Chondrocyte (in vitro differentiated cells): ENCODE measurements around the gene GARNL3. TPM values are rescaled to one million over a fixed set of nuclear protein-coding genes. Genes with fewer than 3 reads are reported as not detected.
A peak's percentile ranks its signal among the peaks of the same experiment; 100 is the strongest.

Experiments used
- DNase-seq: peaks from one replicate; pipeline ENCODE4 v3.0.0; 2021; ENCODE audit warnings: mixed read lengths, low spot score
- H3K27ac Mint-ChIP-seq: one replicate; pipeline ENCODE4 v1.8.0; 2021; ENCODE audit warnings: mild to moderate bottlenecking, moderate library complexity, mixed read lengths; ENCODE audit not compliant: unreplicated experiment
- H3K27me3 Mint-ChIP-seq: 2 replicates; pipeline ENCODE4 v1.8.0; 2021; ENCODE audit warnings: low read depth, mixed read lengths
- H3K36me3 Mint-ChIP-seq: 2 replicates; pipeline ENCODE4 v1.8.0; 2021; ENCODE audit warnings: low read depth, mixed read lengths
- H3K4me1 Mint-ChIP-seq: 2 replicates; pipeline ENCODE4 v1.8.0; 2021; ENCODE audit warnings: low read depth, mild to moderate bottlenecking, mixed read lengths
- H3K4me3 Mint-ChIP-seq: one replicate; pipeline ENCODE4 v1.8.0; 2021; ENCODE audit warnings: mild to moderate bottlenecking, moderate library complexity, mixed read lengths; ENCODE audit not compliant: unreplicated experiment
- H3K9me3 Mint-ChIP-seq: 2 replicates; pipeline ENCODE4 v1.8.0; 2021; ENCODE audit warnings: low read depth, mixed read lengths
- total RNA-seq: library from RNA; stranded (reverse); gene quantifications from 3 replicates; pipeline ENCODE4 v1.2.1, GENCODE V29; 2021
- TF ChIP-seq, protein P1 (sequence below): fragments of 200-600 bp; sonication (generic); IDR thresholded peaks from 2 replicates; pipeline ENCODE4 v1.5.0; 2021; ENCODE audit warnings: antibody characterized with exemption, mild to moderate bottlenecking, moderate library complexity

Gene GARNL3
- total RNA-seq, 1 donor from 2014 or later = 8.9 TPM

DNA sequence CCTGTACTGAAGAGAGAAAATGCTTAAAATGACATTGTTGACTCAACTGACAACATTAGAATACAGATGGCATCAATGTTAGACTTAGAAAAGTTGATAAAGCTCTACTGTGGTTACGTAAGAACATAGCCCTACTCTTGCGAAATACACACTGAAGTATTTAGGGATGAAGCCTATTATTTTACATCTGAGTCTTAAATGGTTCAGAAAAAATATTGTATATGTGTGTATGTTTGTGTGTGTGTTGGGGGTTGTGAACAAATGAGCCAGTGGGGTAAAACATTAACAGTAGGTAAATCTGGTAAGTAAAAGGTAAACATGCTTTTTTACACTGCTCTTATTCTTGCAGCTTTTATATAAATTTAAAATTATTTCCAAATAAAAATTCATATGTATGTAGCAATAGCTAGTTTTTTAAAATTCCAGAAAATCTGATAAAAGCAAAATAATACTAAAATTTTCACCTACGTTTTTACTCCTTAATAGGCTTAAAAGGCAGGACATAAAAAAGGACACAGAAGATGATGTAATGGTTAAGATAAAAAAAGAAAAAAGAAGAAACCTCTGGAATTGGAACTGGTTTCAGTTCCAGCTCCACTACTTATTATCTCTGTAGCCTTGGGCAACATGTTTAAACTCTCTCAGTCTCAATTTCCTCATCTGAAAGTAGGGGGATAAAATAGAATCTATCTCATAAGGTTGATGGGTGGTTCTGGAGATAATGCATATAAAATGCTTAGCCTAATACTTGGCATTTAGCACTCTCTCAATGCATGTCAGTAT is 44.3 kb downstream of the GARNL3 start:
- Mint-ChIP-seq H3K4me3 (no peak overlapping the region), H3K4me1 (peaks cover 36% of the 10 kb centered on the region), H3K36me3 (no peaks in the 10 kb centered on the region), H3K9me3 (no peaks in the 10 kb centered on the region), H3K27me3 (no peaks in the 10 kb centered on the region), H3K27ac (peak overlapping the region; percentile 36)
- TF ChIP-seq, protein P1, sequence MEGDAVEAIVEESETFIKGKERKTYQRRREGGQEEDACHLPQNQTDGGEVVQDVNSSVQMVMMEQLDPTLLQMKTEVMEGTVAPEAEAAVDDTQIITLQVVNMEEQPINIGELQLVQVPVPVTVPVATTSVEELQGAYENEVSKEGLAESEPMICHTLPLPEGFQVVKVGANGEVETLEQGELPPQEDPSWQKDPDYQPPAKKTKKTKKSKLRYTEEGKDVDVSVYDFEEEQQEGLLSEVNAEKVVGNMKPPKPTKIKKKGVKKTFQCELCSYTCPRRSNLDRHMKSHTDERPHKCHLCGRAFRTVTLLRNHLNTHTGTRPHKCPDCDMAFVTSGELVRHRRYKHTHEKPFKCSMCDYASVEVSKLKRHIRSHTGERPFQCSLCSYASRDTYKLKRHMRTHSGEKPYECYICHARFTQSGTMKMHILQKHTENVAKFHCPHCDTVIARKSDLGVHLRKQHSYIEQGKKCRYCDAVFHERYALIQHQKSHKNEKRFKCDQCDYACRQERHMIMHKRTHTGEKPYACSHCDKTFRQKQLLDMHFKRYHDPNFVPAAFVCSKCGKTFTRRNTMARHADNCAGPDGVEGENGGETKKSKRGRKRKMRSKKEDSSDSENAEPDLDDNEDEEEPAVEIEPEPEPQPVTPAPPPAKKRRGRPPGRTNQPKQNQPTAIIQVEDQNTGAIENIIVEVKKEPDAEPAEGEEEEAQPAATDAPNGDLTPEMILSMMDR = no peak
- DNase-seq = no peak

- no peaks in the 10 kb centered on the region for H3K27me3 Mint-ChIP-seq
Observed at GRCh38 chr9:127309715-127310114, 45.1 kb downstream of the GARNL3 start.

DNA sequence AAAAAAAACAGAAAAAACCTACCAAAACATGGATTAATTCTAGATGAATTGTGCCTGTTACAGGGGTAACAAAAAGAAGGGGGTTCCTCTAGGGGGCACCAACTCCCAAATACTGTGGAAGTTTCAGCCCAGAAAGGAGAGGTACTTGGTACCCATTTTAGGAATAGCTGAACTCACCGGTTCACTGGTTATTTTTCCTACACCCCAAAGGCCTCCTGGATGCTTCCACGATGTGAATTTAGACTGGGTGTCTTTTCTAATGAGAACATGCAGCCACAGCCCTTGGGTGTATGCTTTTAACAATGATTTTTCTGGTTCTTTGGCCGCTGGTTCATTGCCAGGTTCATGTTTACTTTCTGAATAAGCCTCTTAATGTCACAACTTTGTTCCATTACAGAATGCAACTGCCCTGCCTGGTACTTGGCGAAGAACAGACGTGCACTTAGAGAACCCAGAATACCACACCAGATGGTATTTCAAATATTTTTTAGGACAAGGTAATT is 46.7 kb downstream of the GARNL3 start:
- Mint-ChIP-seq H3K27ac (peak overlapping the region; percentile 70), H3K4me3 (no peak overlapping the region), H3K9me3 (no peaks in the 10 kb centered on the region), H3K27me3 (no peaks in the 10 kb centered on the region), H3K4me1 (peaks cover 36% of the 10 kb centered on the region), H3K36me3 (peaks cover 7% of the 10 kb centered on the region)
- TF ChIP-seq, protein P1 = peak; percentile 81
- DNase-seq = no peak

More at GRCh38 chr9:127309715-127310114, 45.1 kb downstream of the GARNL3 start:
- TF ChIP-seq, protein P1 = no peak
- Mint-ChIP-seq H3K9me3 (no peaks in the 10 kb centered on the region), H3K4me3 (no peak overlapping the region), H3K4me1 (peaks cover 36% of the 10 kb centered on the region), H3K27ac (no peak overlapping the region), H3K36me3 (peaks cover 3% of the 10 kb centered on the region)
- DNase-seq = no peak

- H3K27me3 Mint-ChIP-seq = no peaks in the 10 kb centered on the region
- no peak overlapping the region for H3K4me3 Mint-ChIP-seq
- no peak for DNase-seq
- H3K27ac Mint-ChIP-seq = no peak overlapping the region
- peaks cover 7% of the 10 kb centered on the region for H3K36me3 Mint-ChIP-seq
- H3K9me3 Mint-ChIP-seq = no peaks in the 10 kb centered on the region
- H3K4me1 Mint-ChIP-seq = peaks cover 40% of the 10 kb centered on the region
- TF ChIP-seq, protein P1 = no peak
Observed at GRCh38 chr9:127313042-127313560, 48.5 kb downstream of the GARNL3 start.

DNA sequence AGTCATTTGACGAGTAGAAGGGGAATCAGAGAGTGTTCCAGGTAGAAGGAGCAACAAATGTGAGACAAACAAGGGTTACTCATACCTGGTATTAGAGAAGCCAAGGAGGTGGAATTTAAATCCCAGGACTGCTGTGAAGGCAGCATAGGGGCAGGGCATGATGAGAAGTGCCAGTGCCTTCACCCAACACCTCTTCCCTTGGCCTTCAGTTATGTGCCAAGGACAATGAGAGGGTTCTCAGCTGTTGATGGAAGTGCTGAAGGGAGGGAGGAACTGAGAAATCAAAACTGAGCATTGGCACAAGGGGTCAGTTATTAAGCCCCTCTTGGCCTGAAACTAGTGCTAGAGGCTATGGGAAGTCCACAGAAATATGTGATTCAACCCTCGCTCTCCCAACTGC is 50.3 kb downstream of the GARNL3 start:
- Mint-ChIP-seq H3K4me1 (peaks cover 26% of the 10 kb centered on the region), H3K9me3 (no peaks in the 10 kb centered on the region), H3K27me3 (no peaks in the 10 kb centered on the region), H3K36me3 (peaks cover 12% of the 10 kb centered on the region), H3K27ac (no peak overlapping the region), H3K4me3 (no peak overlapping the region)
- DNase-seq = no peak
- TF ChIP-seq, protein P1 = no peak
